ENCODE data around the gene L3MBTL4. TPM values are rescaled to one million over a fixed set of nuclear protein-coding genes. Genes with fewer than 3 reads are reported as not detected.

The L3MBTL4 gene
- total and polyA plus RNA-seq, 10 of the 15 experiments (the other 5 are each of a cell fraction or from before 2014, with no cell fraction given) = 1.3 to 8.7 (median 3.8) TPM

GRCh38 chr18:5937795-5938194 lies 476.9 kb downstream of the L3MBTL4 start:
- Histone ChIP-seq H3K27ac (ENCODE audit: control insufficient read depth, insufficient read depth) (no peak overlapping the region), H3K4me1 (ENCODE audit: control insufficient read depth, insufficient read depth, low read length) (no peaks in the 10 kb centered on the region), H3K4me2 (ENCODE audit: control insufficient read depth, insufficient read depth) (no peak overlapping the region), H3K36me3 (ENCODE audit: control insufficient read depth in 2 of 2, insufficient read depth in 2 of 2, low read length in 1 of 2) (no peaks in the 10 kb centered on the region), H2AFZ (ENCODE audit: control insufficient read depth, low read depth, low read length) (no peak overlapping the region), H3K9ac (ENCODE audit: control insufficient read depth, insufficient read depth, low read length) (no peak overlapping the region), H3K4me3 (no peak overlapping the region), H3K79me2 (ENCODE audit: control insufficient read depth, insufficient read depth, low read length) (no peaks in the 10 kb centered on the region), H4K20me1 (ENCODE audit: control insufficient read depth, insufficient read depth) (no peaks in the 10 kb centered on the region), H3K27me3 (replicated peaks in 1 of 2; ENCODE audit: control insufficient read depth in 2 of 2, insufficient read depth in 2 of 2, low read length in 1 of 2) (peaks cover 0 to 2% of the 10 kb centered on the region in 2 experiments; a peak in 1 of 4 replicates), H3K9me3 (replicated peaks; ENCODE audit: control insufficient read depth, insufficient read depth, low read length) (no peaks in the 10 kb centered on the region)
- in situ Hi-C loops (cut with MboI) = no loop called here
- FAIRE-seq = no peak
- ChIA-PET POLR2A (no interaction called here), RAD21 (ENCODE audit: unreplicated experiment) (no interaction called here), SMC1A (ENCODE audit: uncharacterized antibody, unreplicated experiment) (no interaction called here), CTCF (no interaction called here)
- no TSS peak for BruUV-seq (replicated peaks)
- ATAC-seq = no peak
- intact Hi-C loops (cut with micrococcal nuclease; ENCODE audit: unreplicated experiment) = no loop called here
- TF ChIP-seq POU2F2 (IDR thresholded peaks at IDR 0.05; ENCODE audit: borderline replicate concordance, low read depth, low read length) (no peak), BCLAF1 (IDR thresholded peaks at IDR 0.05) (no peak), LARP7 (IDR thresholded peaks at IDR 0.05) (no peak)
- 28% methylated on average over 3 of the region's 3 CpGs for WGBS (ENCODE audit: insufficient coverage, insufficient replicate concordance, low lambda C conversion rate, missing lambda C conversion rate)
- no peak for DNase-seq (ENCODE audit: low read depth, low spot score)

GRCh38 chr18:5937121-5937520 lies 477.6 kb downstream of the L3MBTL4 start:
- intact Hi-C loops (cut with micrococcal nuclease; ENCODE audit: unreplicated experiment) = no loop called here
- ChIA-PET POLR2A (no interaction called here), SMC1A (ENCODE audit: uncharacterized antibody, unreplicated experiment) (no interaction called here), RAD21 (ENCODE audit: unreplicated experiment) (no interaction called here), CTCF (no interaction called here)
- FAIRE-seq (no peak), ATAC-seq (no peak), DNase-seq (ENCODE audit: low read depth, low spot score) (no peak)
- Histone ChIP-seq H3K27me3 (replicated peaks in 1 of 2; ENCODE audit: control insufficient read depth in 2 of 2, insufficient read depth in 2 of 2, low read length in 1 of 2) (peaks cover 0 to 2% of the 10 kb centered on the region in 2 experiments; a peak in 1 of 4 replicates), H3K9ac (ENCODE audit: control insufficient read depth, insufficient read depth, low read length) (no peak overlapping the region), H3K27ac (ENCODE audit: control insufficient read depth, insufficient read depth) (no peak overlapping the region), H3K4me1 (ENCODE audit: control insufficient read depth, insufficient read depth, low read length) (no peaks in the 10 kb centered on the region), H3K4me2 (ENCODE audit: control insufficient read depth, insufficient read depth) (no peak overlapping the region), H4K20me1 (ENCODE audit: control insufficient read depth, insufficient read depth) (no peaks in the 10 kb centered on the region), H3K4me3 (no peak overlapping the region), H2AFZ (ENCODE audit: control insufficient read depth, low read depth, low read length) (no peak overlapping the region), H3K79me2 (ENCODE audit: control insufficient read depth, insufficient read depth, low read length) (no peaks in the 10 kb centered on the region), H3K36me3 (ENCODE audit: control insufficient read depth in 2 of 2, insufficient read depth in 2 of 2, low read length in 1 of 2) (no peaks in the 10 kb centered on the region), H3K9me3 (replicated peaks; ENCODE audit: control insufficient read depth, insufficient read depth, low read length) (no peaks in the 10 kb centered on the region)
- BruUV-seq (replicated peaks) = no TSS peak
- in situ Hi-C loops (cut with MboI) = no loop called here
- WGBS (ENCODE audit: insufficient coverage, insufficient replicate concordance, low lambda C conversion rate, missing lambda C conversion rate) = 76% methylated on average over 7 of the region's 7 CpGs
- TF ChIP-seq BMI1 (IDR thresholded peaks at IDR 0.05; ENCODE audit: borderline replicate concordance) = no peak
- no peak for TF ChIP-seq GABPA (IDR thresholded peaks at IDR 0.05; ENCODE audit: low read depth)
- TF ChIP-seq ZNF592 (IDR thresholded peaks at IDR 0.05) = no peak
- no peak for TF ChIP-seq SUPT20H (IDR thresholded peaks at IDR 0.05; ENCODE audit: borderline replicate concordance, control insufficient read depth, low read depth, low read length)
- no peak for TF ChIP-seq HDAC6 (IDR thresholded peaks at IDR 0.05; ENCODE audit: unreplicated experiment)
